OCI-LY1 (cell line): ENCODE data around the gene CDX2.

ENCODE experiments used
- H2AFZ ChIP-seq: fragments of 200-600 bp; sonication (generic), shearing (Covaris generic); 2 replicates; pipeline ENCODE4 v1.6.0; 2014; ENCODE audit warnings: antibody characterized with exemption, mild to moderate bottlenecking, low read length
- H3F3A ChIP-seq: fragments of 200-600 bp; sonication (generic), shearing (Covaris generic); 2 replicates; pipeline ENCODE4 v1.6.0; 2014; ENCODE audit warnings: mild to moderate bottlenecking, antibody characterized with exemption, low read length, moderate library complexity; ENCODE audit not compliant: insufficient read depth
- H3K27ac ChIP-seq: fragments of 200-600 bp; sonication (generic); 2 replicates; pipeline ENCODE4 v1.5.1; 2014; ENCODE audit warnings: low read length, mixed run types, mild to moderate bottlenecking, low read depth; ENCODE audit not compliant: poor library complexity, severe bottlenecking
- H3K27me3 ChIP-seq: fragments of 200-600 bp; sonication (generic); 2 replicates; pipeline ENCODE4 v1.6.0; 2014; ENCODE audit warnings: antibody characterized with exemption, mild to moderate bottlenecking, low read length, moderate library complexity; ENCODE audit not compliant: insufficient read depth
- H3K36me3 ChIP-seq: fragments of 200-600 bp; sonication (generic); 2 replicates; pipeline ENCODE4 v1.6.1; 2014; ENCODE audit warnings: mild to moderate bottlenecking, antibody characterized with exemption, low read length, moderate library complexity, mixed read lengths; ENCODE audit not compliant: insufficient read depth
- H3K4me1 ChIP-seq: fragments of 200-600 bp; sonication (generic); 2 replicates; pipeline ENCODE4 v1.5.1; 2014; ENCODE audit warnings: mild to moderate bottlenecking, low read length, moderate library complexity; ENCODE audit not compliant: insufficient read depth, severe bottlenecking
- H3K4me2 ChIP-seq: fragments of 200-600 bp; sonication (generic), shearing (Covaris generic); 2 replicates; pipeline ENCODE4 v1.6.1; 2014; ENCODE audit warnings: low read length
- H3K4me3 ChIP-seq: fragments of 200-600 bp; sonication (generic); 2 replicates; pipeline ENCODE4 v1.5.1; 2014; ENCODE audit warnings: low read length, low read depth, mild to moderate bottlenecking, mixed read lengths; ENCODE audit not compliant: poor library complexity, severe bottlenecking
- H3K79me2 ChIP-seq: fragments of 200-600 bp; shearing (Covaris generic); 2 replicates; pipeline ENCODE4 v1.6.1; 2016; ENCODE audit warnings: mixed run types, low read length, mixed read lengths; ENCODE audit not compliant: insufficient read depth
- H3K9ac ChIP-seq: fragments of 200-600 bp; sonication (generic), shearing (Covaris generic); 2 replicates; pipeline ENCODE4 v1.6.1; 2014; ENCODE audit warnings: mild to moderate bottlenecking, low read length, mixed read lengths
- H3K9me2 ChIP-seq: fragments of 200-600 bp; sonication (generic), shearing (Covaris generic); 2 replicates; pipeline ENCODE4 v1.6.1; 2014; ENCODE audit warnings: low read depth, mild to moderate bottlenecking, low read length, mixed read lengths
- H3K9me3 ChIP-seq: fragments of 200-600 bp; shearing (Covaris generic); 2 replicates; pipeline ENCODE4 v1.6.1; 2014; ENCODE audit warnings: low read length, mixed read lengths
- H4K20me1 ChIP-seq: fragments of 200-600 bp; sonication (generic), shearing (Covaris generic); 2 replicates; pipeline ENCODE4 v1.6.0; 2016; ENCODE audit warnings: mild to moderate bottlenecking, low read length; ENCODE audit not compliant: insufficient read depth
- CTCF ChIP-seq: fragments of 200-600 bp; sonication (generic), shearing (Covaris generic); IDR thresholded peaks from 2 replicates; pipeline ENCODE4 v1.5.1; 2017; ENCODE audit warnings: mild to moderate bottlenecking, antibody characterized with exemption, low read length, moderate library complexity, mixed read lengths
- EZH2 ChIP-seq: fragments of 200-600 bp; sonication (generic), shearing (Covaris generic); IDR thresholded peaks from 2 replicates; pipeline ENCODE4 v1.8.0; 2017; ENCODE audit warnings: borderline replicate concordance, mixed run types, mild to moderate bottlenecking, antibody characterized with exemption, low read length, moderate library complexity, mixed read lengths

Gene CDX2

GRCh38 chr13:28000567-28000966, 31.5 kb upstream of the CDX2 start:
- Histone ChIP-seq H3K79me2 (no peaks in the 10 kb centered on the region), H3K4me2 (no peak overlapping the region), H3K9me2 (no peaks in the 10 kb centered on the region), H3K36me3 (no peaks in the 10 kb centered on the region), H3K9me3 (no peaks in the 10 kb centered on the region), H3K9ac (no peak overlapping the region), H3K4me3 (no peak overlapping the region), H3K4me1 (no peaks in the 10 kb centered on the region), H3F3A (no peaks in the 10 kb centered on the region), H2AFZ (no peak overlapping the region), H3K27me3 (no peaks in the 10 kb centered on the region), H4K20me1 (no peaks in the 10 kb centered on the region), H3K27ac (no peak overlapping the region)
- TF ChIP-seq EZH2 = no peak

GRCh38 chr13:27997904-27998522, 28.9 kb upstream of the CDX2 start:
- Histone ChIP-seq H3K9ac (no peak overlapping the region), H2AFZ (no peak overlapping the region), H4K20me1 (no peaks in the 10 kb centered on the region), H3K36me3 (no peaks in the 10 kb centered on the region), H3K4me1 (no peaks in the 10 kb centered on the region), H3K9me3 (no peaks in the 10 kb centered on the region), H3K27me3 (no peaks in the 10 kb centered on the region), H3F3A (no peaks in the 10 kb centered on the region), H3K4me2 (no peak overlapping the region), H3K27ac (no peak overlapping the region), H3K79me2 (no peaks in the 10 kb centered on the region), H3K9me2 (no peaks in the 10 kb centered on the region), H3K4me3 (no peak overlapping the region)
- TF ChIP-seq CTCF (peak; percentile 76), EZH2 (no peak)

- Histone ChIP-seq H3K9me3 (no peaks in the 10 kb centered on the region), H2AFZ (no peak overlapping the region), H3K4me2 (no peak overlapping the region), H3K79me2 (no peaks in the 10 kb centered on the region), H3F3A (no peaks in the 10 kb centered on the region), H3K9ac (no peak overlapping the region), H3K9me2 (no peaks in the 10 kb centered on the region), H3K4me3 (no peak overlapping the region), H4K20me1 (no peaks in the 10 kb centered on the region), H3K27ac (no peak overlapping the region), H3K36me3 (no peaks in the 10 kb centered on the region), H3K4me1 (no peaks in the 10 kb centered on the region), H3K27me3 (no peaks in the 10 kb centered on the region)
- TF ChIP-seq EZH2 (no peak), CTCF (no peak)
These were observed 22.8 kb upstream of the CDX2 start for GRCh38 chr13:27991881-27992280.

GRCh38 chr13:27988520-27988919, 19.4 kb upstream of the CDX2 start, which contains the start of gene URAD:
URAD (minus strand) TSS chr13:27988693; CDS start chr13:27988637, 56 bp downstream.
- H3K4me1 ChIP-seq = no peaks in the 10 kb centered on the region
- H3K4me3 ChIP-seq = no peak within 1 kb of the TSS
- H3K4me2 ChIP-seq = no peak within 1 kb of the TSS
- H3K36me3 ChIP-seq = no peaks in the 10 kb centered on the region
- H3K27ac ChIP-seq = no peak within 1 kb of the TSS
- H3K79me2 ChIP-seq = no peaks in the 10 kb centered on the region
- H3K27me3 ChIP-seq = no peaks in the 10 kb centered on the region
- H3K9ac ChIP-seq = no peak within 1 kb of the TSS
- H2AFZ ChIP-seq = no peak within 1 kb of the TSS
- no peaks in the 10 kb centered on the region for H3K9me2 ChIP-seq
- no peaks in the 10 kb centered on the region for H3K9me3 ChIP-seq
- TF ChIP-seq CTCF = no peak
- H3F3A ChIP-seq = no peaks in the 10 kb centered on the region
- no peaks in the 10 kb centered on the region for H4K20me1 ChIP-seq
